ENCODE results near the gene ARPC1B. TPM values are rescaled to one million over a fixed set of nuclear protein-coding genes. Genes with fewer than 3 reads are reported as not detected.
"Not testable (repeated sequence)": the region's sequence is repeated elsewhere in the genome, so short reads cannot be mapped to it uniquely, and the experiment has no call there.

The ARPC1B gene
- total and polyA plus RNA-seq, 8 donors: 14.4 to 70.4 (median 41.2) TPM

GRCh38 chr7:99409806-99410205 is 35.3 kb downstream of the ARPC1B start:
- peak overlapping the region in 2 of 4 donors; percentile 100 for H3K4me3 ChIP-seq
- TF ChIP-seq, protein P1, sequence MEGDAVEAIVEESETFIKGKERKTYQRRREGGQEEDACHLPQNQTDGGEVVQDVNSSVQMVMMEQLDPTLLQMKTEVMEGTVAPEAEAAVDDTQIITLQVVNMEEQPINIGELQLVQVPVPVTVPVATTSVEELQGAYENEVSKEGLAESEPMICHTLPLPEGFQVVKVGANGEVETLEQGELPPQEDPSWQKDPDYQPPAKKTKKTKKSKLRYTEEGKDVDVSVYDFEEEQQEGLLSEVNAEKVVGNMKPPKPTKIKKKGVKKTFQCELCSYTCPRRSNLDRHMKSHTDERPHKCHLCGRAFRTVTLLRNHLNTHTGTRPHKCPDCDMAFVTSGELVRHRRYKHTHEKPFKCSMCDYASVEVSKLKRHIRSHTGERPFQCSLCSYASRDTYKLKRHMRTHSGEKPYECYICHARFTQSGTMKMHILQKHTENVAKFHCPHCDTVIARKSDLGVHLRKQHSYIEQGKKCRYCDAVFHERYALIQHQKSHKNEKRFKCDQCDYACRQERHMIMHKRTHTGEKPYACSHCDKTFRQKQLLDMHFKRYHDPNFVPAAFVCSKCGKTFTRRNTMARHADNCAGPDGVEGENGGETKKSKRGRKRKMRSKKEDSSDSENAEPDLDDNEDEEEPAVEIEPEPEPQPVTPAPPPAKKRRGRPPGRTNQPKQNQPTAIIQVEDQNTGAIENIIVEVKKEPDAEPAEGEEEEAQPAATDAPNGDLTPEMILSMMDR (IDR thresholded peaks at IDR 0.05): no peak
- no peak for DNase-seq
- ATAC-seq: no peak
- intact Hi-C loops (cut with DNase I): no loop called here
- H3K27me3 ChIP-seq: no peaks in the 10 kb centered on the region
- H3K27ac ChIP-seq: no peak overlapping the region
- no peak for FAIRE-seq
- peaks cover 0 to 33% (median 0%) of the 10 kb centered on the region in 3 donors for H3K36me3 ChIP-seq
- no peaks in the 10 kb centered on the region for H3K9me3 ChIP-seq
- peaks cover 17 to 29% (median 24%) of the 10 kb centered on the region in 3 donors for H3K4me1 ChIP-seq
- WGBS, 2 donors: 19 to 22% methylated on average over 3 of the region's 3 CpGs

- Histone ChIP-seq H3K36me3 (peaks cover 0 to 33% (median 0%) of the 10 kb centered on the region in 3 donors), H3K9me3 (no peaks in the 10 kb centered on the region), H3K4me1 (peaks cover 17 to 29% (median 24%) of the 10 kb centered on the region in 3 donors), H3K27me3 (no peaks in the 10 kb centered on the region), H3K4me3 (no peak overlapping the region), H3K27ac (no peak overlapping the region)
- intact Hi-C loops (cut with DNase I): no loop called here
- TF ChIP-seq, protein P1 (IDR thresholded peaks at IDR 0.05): no peak
- no peak for ATAC-seq
- no peak for DNase-seq
- 92 to 98% methylated on average over 2 of the region's 2 CpGs for WGBS, 2 donors
- FAIRE-seq: no peak
Measured at GRCh38 chr7:99410635-99411034, 36.1 kb downstream of the ARPC1B start.

DNA sequence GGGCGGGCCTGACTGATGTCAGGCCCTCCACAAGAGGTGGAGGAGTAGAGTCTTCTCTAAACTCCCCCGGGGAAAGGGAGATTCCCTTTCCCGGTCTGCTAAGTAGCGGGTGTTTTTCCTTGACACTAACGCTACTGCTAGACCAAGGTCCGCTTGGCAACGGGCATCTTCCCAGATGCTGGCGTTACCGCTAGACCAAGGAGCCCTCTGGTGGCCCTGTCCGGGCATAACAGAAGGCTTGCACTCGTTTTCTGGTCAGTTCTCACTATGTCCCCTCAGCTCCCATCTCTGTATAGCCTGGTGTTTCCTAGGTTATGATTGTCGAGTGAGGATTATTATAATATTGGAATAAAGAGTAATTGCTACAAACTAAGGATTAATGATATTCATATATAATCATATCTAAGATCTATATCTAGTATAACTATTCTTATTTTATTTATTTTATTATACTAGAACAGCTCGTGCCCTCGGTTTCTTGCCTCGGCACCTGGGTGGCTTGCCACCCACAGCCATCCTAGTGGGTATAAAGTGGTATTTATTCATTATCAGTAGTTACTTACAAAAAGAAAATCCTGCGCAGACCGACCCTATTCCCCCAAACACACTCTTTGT is 41.1 kb downstream of the ARPC1B start:
- H3K27me3 ChIP-seq; H3K9me3 ChIP-seq; H3K4me1 ChIP-seq; intact Hi-C loops (cut with DNase I); H3K4me3 ChIP-seq; FAIRE-seq; H3K27ac ChIP-seq: not testable (repeated sequence)
- peaks cover 7 to 79% (median 27%) of the 10 kb centered on the region in 3 donors for H3K36me3 ChIP-seq
- TF ChIP-seq, protein P1 (IDR thresholded peaks at IDR 0.05): peak; percentile 38 to 61 (median 43)
- WGBS, 2 donors: 44% methylated on average over 17 of the region's 17 CpGs
- ATAC-seq (peak in 1 of 4 donors; percentile 45), DNase-seq (peak in 4 of 6 donors; percentile 61 to 79 (median 76))

DNA sequence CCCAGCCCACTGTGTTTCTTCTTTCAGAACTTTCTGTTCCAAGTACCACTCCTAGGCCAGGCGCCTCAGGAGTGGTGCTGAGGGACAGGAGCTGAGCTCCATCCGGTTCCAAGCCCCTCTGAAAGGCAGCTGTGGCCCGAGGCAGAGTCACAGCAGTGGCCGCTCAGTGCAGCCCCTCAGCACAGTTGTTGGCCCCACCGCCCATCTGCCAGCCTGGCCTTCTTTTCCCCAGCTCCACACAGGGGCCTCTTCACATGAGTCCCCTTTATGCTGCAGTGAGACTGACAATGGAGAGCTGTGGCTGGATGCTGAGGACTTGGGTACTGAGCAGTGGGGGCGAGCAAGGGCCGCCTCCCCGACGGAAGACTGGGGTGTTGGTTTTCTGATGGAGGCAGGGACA is 43.7 kb downstream of the ARPC1B start:
- ATAC-seq: no peak
- FAIRE-seq: no peak

More for the DNA sequence above, 43.7 kb downstream of the ARPC1B start:
- TF ChIP-seq, protein P1 (IDR thresholded peaks at IDR 0.05): no peak
- H3K4me3 ChIP-seq: no peak overlapping the region
- no peaks in the 10 kb centered on the region for H3K4me1 ChIP-seq
- intact Hi-C loops (cut with DNase I): no loop called here
- no peak for DNase-seq
- 88 to 90% methylated on average over 9 of the region's 9 CpGs for WGBS, 2 donors
- H3K36me3 ChIP-seq: peaks cover 7 to 54% (median 27%) of the 10 kb centered on the region in 3 donors
- H3K27me3 ChIP-seq: no peaks in the 10 kb centered on the region
- H3K9me3 ChIP-seq: no peaks in the 10 kb centered on the region
- H3K27ac ChIP-seq: no peak overlapping the region
